ENCODE results near the gene FARS2.

FARS2 gene

DNA sequence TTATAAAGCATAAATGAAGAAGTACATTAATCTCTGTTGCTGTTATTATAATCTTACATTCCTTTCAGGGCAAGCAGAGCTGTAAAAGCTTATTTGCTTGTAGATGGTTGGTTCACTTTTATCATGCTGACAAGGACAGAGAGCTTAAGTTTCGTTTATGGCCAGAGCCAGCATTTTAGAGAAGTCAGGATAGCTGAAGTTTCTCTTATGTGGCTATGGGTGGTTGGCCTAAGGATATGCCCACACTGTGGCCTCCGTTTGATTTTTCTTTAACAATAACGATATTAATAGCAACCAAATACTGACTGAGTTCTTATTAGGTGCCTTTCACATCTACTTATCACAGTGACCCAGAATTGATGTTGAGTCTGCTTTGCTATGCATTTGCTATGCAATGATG lies 78.5 kb downstream of the FARS2 start:
- Histone ChIP-seq H3K4me3 (ENCODE audit: low read length) (no peak overlapping the region), H3K9me3 (ENCODE audit: control insufficient read depth, low read length) (no peaks in the 10 kb centered on the region), H3K9ac (ENCODE audit: low read length) (no peak overlapping the region)

DNA sequence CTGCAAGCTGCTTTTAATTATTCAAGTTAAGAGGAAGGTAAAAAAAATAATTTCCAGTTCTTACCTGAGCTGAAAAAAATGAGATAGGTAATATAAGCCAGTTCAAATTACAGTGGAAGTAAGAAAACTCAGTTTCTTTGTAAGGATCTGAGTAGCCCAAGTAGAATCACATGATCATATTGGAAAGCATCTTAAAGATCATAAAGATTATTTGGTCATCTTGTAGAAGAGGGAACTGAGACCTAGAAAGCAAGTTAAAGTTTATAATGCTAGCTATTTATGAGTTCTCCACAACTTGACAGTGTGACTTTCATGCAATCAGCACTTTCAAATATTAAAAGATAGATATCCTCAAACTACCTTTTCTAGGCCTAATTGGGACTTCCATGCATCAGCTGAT lies 80.5 kb downstream of the FARS2 start:
- Histone ChIP-seq H3K9ac (ENCODE audit: low read length) (no peak overlapping the region), H3K27me3 (ENCODE audit: control insufficient read depth, insufficient read depth, low read length) (no peaks in the 10 kb centered on the region), H3K4me1 (ENCODE audit: control insufficient read depth, insufficient read depth, low read length) (no peaks in the 10 kb centered on the region), H3K4me3 (ENCODE audit: low read length) (no peak overlapping the region), H3K36me3 (ENCODE audit: control insufficient read depth, insufficient read depth, low read length) (no peaks in the 10 kb centered on the region), H3K9me3 (ENCODE audit: control insufficient read depth, low read length) (no peaks in the 10 kb centered on the region)

More for the DNA sequence above, 78.5 kb downstream of the FARS2 start:
- Histone ChIP-seq H3K27me3 (ENCODE audit: control insufficient read depth, insufficient read depth, low read length) (no peaks in the 10 kb centered on the region), H3K4me1 (ENCODE audit: control insufficient read depth, insufficient read depth, low read length) (no peaks in the 10 kb centered on the region), H3K36me3 (ENCODE audit: control insufficient read depth, insufficient read depth, low read length) (no peaks in the 10 kb centered on the region)

- H3K27me3 ChIP-seq (ENCODE audit: control insufficient read depth, insufficient read depth, low read length), result no peaks in the 10 kb centered on the region
- H3K4me1 ChIP-seq (ENCODE audit: control insufficient read depth, insufficient read depth, low read length), result no peaks in the 10 kb centered on the region
- no peaks in the 10 kb centered on the region for H3K36me3 ChIP-seq (ENCODE audit: control insufficient read depth, insufficient read depth, low read length)
- H3K9me3 ChIP-seq (ENCODE audit: control insufficient read depth, low read length), result no peaks in the 10 kb centered on the region
- H3K4me3 ChIP-seq (ENCODE audit: low read length), result no peak overlapping the region
- no peak overlapping the region for H3K9ac ChIP-seq (ENCODE audit: low read length)
Observed at GRCh38 chr6:5343998-5344397, 82.7 kb downstream of the FARS2 start.

GRCh38 chr6:5345324-5345723 lies 84.0 kb downstream of the FARS2 start:
- no peak overlapping the region for H3K4me3 ChIP-seq (ENCODE audit: low read length)
- no peaks in the 10 kb centered on the region for H3K9me3 ChIP-seq (ENCODE audit: control insufficient read depth, low read length)
- H3K9ac ChIP-seq (ENCODE audit: low read length), result no peak overlapping the region
- no peaks in the 10 kb centered on the region for H3K4me1 ChIP-seq (ENCODE audit: control insufficient read depth, insufficient read depth, low read length)
- no peaks in the 10 kb centered on the region for H3K27me3 ChIP-seq (ENCODE audit: control insufficient read depth, insufficient read depth, low read length)
- H3K36me3 ChIP-seq (ENCODE audit: control insufficient read depth, insufficient read depth, low read length), result no peaks in the 10 kb centered on the region

GRCh38 chr6:5351552-5352210 lies 90.4 kb downstream of the FARS2 start:
- Histone ChIP-seq H3K9me3 (ENCODE audit: control insufficient read depth, low read length) (no peaks in the 10 kb centered on the region), H3K36me3 (ENCODE audit: control insufficient read depth, insufficient read depth, low read length) (no peaks in the 10 kb centered on the region), H3K9ac (ENCODE audit: low read length) (no peak overlapping the region), H3K4me1 (ENCODE audit: control insufficient read depth, insufficient read depth, low read length) (no peaks in the 10 kb centered on the region), H3K4me3 (ENCODE audit: low read length) (no peak overlapping the region), H3K27me3 (ENCODE audit: control insufficient read depth, insufficient read depth, low read length) (no peaks in the 10 kb centered on the region)

DNA sequence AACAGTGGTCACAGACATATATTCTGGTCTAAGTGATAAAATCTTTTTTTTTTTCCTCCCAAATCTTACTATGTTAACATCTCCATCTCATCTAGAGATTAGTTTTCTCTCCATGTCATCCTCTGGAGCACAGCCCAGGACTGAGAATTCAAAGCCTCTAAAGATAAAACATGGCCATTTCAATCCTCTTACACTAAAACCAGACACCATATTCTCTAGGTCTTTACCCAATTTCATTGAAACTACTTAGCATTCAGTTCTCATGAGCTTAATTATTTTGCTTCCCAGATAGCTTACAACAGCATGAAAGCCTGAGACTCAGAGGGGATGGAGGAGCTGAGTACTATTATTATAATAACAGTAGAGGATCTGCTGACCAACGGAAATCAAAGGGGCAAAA lies 92.7 kb downstream of the FARS2 start:
- Histone ChIP-seq H3K4me3 (ENCODE audit: low read length) (no peak overlapping the region), H3K36me3 (ENCODE audit: control insufficient read depth, insufficient read depth, low read length) (no peaks in the 10 kb centered on the region), H3K27me3 (ENCODE audit: control insufficient read depth, insufficient read depth, low read length) (no peaks in the 10 kb centered on the region), H3K4me1 (ENCODE audit: control insufficient read depth, insufficient read depth, low read length) (no peaks in the 10 kb centered on the region), H3K9me3 (ENCODE audit: control insufficient read depth, low read length) (no peaks in the 10 kb centered on the region), H3K9ac (ENCODE audit: low read length) (no peak overlapping the region)

DNA sequence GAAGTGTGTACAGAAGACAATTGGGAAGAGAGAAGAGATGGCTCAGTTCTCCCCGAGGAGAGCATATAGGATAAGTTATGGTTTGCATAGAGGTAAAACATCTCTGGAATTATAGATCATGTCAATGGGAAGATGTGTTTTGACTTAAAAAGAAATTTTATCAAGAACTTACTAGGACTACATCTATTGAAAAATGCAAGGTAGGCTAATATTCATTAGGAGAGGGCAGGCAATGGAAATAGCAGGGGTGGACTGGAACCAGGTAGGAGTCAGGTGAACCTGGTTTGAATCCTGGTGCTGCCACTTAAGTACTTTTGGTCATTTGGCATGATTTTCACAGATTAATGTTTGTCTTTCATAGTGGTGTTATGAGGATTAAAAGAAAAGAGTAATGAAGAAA lies 96.2 kb downstream of the FARS2 start:
- no peaks in the 10 kb centered on the region for H3K9me3 ChIP-seq (ENCODE audit: control insufficient read depth, low read length)
- no peak overlapping the region for H3K9ac ChIP-seq (ENCODE audit: low read length)
- H3K4me3 ChIP-seq (ENCODE audit: low read length), result no peak overlapping the region
- H3K4me1 ChIP-seq (ENCODE audit: control insufficient read depth, insufficient read depth, low read length), result no peaks in the 10 kb centered on the region
- no peaks in the 10 kb centered on the region for H3K36me3 ChIP-seq (ENCODE audit: control insufficient read depth, insufficient read depth, low read length)
- H3K27me3 ChIP-seq (ENCODE audit: control insufficient read depth, insufficient read depth, low read length), result no peaks in the 10 kb centered on the region

DNA sequence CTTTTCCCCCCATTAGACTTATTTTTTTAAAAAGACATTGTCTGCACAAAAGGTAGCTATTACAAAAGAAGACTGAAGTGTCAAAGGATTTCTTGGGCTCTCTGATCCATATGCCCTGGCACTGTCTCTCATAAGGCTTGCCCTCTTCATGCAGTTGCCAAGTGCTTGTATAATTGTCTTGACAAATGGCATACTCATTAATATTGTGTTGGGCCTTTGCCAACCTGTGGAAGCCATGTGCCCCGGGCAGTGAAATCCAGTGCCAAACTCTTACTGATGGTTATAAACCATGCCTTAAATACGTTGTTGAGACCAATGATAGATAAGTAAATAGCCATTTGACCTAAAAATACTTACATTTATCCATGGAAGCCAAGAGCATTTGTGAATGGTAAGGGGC lies 98.1 kb downstream of the FARS2 start:
- Histone ChIP-seq H3K36me3 (ENCODE audit: control insufficient read depth, insufficient read depth, low read length) (no peaks in the 10 kb centered on the region), H3K9me3 (ENCODE audit: control insufficient read depth, low read length) (no peaks in the 10 kb centered on the region), H3K4me3 (ENCODE audit: low read length) (no peak overlapping the region), H3K9ac (ENCODE audit: low read length) (no peak overlapping the region), H3K27me3 (ENCODE audit: control insufficient read depth, insufficient read depth, low read length) (no peaks in the 10 kb centered on the region), H3K4me1 (ENCODE audit: control insufficient read depth, insufficient read depth, low read length) (no peaks in the 10 kb centered on the region)

GRCh38 chr6:5361396-5361795 lies 100.1 kb downstream of the FARS2 start:
- no peaks in the 10 kb centered on the region for H3K36me3 ChIP-seq (ENCODE audit: control insufficient read depth, insufficient read depth, low read length)
- no peaks in the 10 kb centered on the region for H3K9me3 ChIP-seq (ENCODE audit: control insufficient read depth, low read length)
- H3K9ac ChIP-seq (ENCODE audit: low read length), result no peak overlapping the region
- no peaks in the 10 kb centered on the region for H3K4me1 ChIP-seq (ENCODE audit: control insufficient read depth, insufficient read depth, low read length)
- no peak overlapping the region for H3K4me3 ChIP-seq (ENCODE audit: low read length)
- no peaks in the 10 kb centered on the region for H3K27me3 ChIP-seq (ENCODE audit: control insufficient read depth, insufficient read depth, low read length)

DNA sequence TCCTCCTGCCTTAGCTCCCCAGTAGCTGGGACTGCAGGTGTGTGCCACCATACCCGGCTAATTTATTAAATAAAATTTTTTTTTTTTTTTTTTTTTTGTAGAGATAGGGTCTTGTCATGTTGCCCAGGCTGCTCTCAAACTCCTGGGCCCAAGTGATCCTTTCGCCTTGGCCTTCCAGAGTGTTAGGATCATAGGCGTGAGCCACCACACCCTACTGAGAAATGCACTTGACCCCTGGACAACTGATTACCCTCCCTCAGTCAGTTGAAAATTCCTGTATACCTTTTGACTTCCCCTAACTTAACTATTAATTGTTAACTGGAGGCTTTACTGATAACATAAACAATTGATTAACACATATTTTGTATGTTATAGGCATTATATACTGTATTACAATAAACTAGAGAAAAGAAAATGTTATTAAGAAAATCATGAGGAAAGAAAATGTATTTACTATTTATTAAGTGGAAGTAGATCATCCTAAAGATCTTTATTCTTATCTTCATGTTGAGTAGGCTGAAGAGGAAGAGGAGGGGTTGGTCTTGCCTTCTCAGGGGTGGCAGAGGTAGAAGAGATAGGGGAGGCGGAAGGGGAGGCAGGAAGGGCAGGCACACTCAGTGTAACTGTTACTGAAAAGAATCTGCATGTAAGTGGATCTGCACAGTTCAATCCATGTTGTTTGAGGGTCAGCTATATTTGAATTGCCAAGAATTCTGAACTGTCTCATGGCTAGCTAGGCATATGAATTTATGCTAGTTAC lies 104.3 kb downstream of the FARS2 start:
- no peaks in the 10 kb centered on the region for H3K36me3 ChIP-seq (ENCODE audit: control insufficient read depth, insufficient read depth, low read length)
- H3K27me3 ChIP-seq (ENCODE audit: control insufficient read depth, insufficient read depth, low read length), result no peaks in the 10 kb centered on the region
- no peaks in the 10 kb centered on the region for H3K9me3 ChIP-seq (ENCODE audit: control insufficient read depth, low read length)
- no peak overlapping the region for H3K4me3 ChIP-seq (ENCODE audit: low read length)
- H3K4me1 ChIP-seq (ENCODE audit: control insufficient read depth, insufficient read depth, low read length), result no peaks in the 10 kb centered on the region
- no peak overlapping the region for H3K9ac ChIP-seq (ENCODE audit: low read length)

DNA sequence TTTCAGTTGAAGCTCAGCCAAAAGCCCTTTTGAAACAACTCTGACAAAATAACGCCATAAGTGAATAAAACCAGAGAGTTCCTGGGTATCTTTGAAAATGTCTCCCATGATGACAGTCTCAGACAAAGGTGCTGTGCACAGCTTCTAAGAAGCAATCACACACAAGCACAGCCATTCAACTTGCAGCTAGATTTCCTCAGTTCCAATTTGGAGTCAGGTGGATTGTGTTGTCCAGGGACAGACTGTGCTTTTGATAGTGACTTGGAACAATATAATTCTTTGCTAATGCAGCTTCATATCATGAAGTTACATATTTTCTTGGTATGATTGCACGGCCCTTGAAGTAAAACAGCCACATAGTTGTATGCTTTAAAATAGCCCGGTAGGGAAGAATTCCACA lies 105.6 kb downstream of the FARS2 start:
- Histone ChIP-seq H3K9ac (ENCODE audit: low read length) (no peak overlapping the region), H3K27me3 (ENCODE audit: control insufficient read depth, insufficient read depth, low read length) (no peaks in the 10 kb centered on the region), H3K36me3 (ENCODE audit: control insufficient read depth, insufficient read depth, low read length) (no peaks in the 10 kb centered on the region), H3K4me1 (ENCODE audit: control insufficient read depth, insufficient read depth, low read length) (no peaks in the 10 kb centered on the region), H3K4me3 (ENCODE audit: low read length) (no peak overlapping the region), H3K9me3 (ENCODE audit: control insufficient read depth, low read length) (no peaks in the 10 kb centered on the region)

GRCh38 chr6:5367510-5367909 lies 106.2 kb downstream of the FARS2 start:
- Histone ChIP-seq H3K36me3 (ENCODE audit: control insufficient read depth, insufficient read depth, low read length) (no peaks in the 10 kb centered on the region), H3K9ac (ENCODE audit: low read length) (no peak overlapping the region), H3K4me3 (ENCODE audit: low read length) (no peak overlapping the region), H3K27me3 (ENCODE audit: control insufficient read depth, insufficient read depth, low read length) (no peaks in the 10 kb centered on the region), H3K9me3 (ENCODE audit: control insufficient read depth, low read length) (no peaks in the 10 kb centered on the region), H3K4me1 (ENCODE audit: control insufficient read depth, insufficient read depth, low read length) (no peaks in the 10 kb centered on the region)
